ENCODE results near the gene IMMP2L. TPM values are rescaled to one million over a fixed set of nuclear protein-coding genes. Genes with fewer than 3 reads are reported as not detected.

IMMP2L gene
- total RNA-seq, 1 experiment from 2014 or later = 13.6 TPM

GRCh38 chr7:110870926-110871325 is 691.4 kb downstream of the IMMP2L start (continued):
- TF ChIP-seq, protein P1, sequence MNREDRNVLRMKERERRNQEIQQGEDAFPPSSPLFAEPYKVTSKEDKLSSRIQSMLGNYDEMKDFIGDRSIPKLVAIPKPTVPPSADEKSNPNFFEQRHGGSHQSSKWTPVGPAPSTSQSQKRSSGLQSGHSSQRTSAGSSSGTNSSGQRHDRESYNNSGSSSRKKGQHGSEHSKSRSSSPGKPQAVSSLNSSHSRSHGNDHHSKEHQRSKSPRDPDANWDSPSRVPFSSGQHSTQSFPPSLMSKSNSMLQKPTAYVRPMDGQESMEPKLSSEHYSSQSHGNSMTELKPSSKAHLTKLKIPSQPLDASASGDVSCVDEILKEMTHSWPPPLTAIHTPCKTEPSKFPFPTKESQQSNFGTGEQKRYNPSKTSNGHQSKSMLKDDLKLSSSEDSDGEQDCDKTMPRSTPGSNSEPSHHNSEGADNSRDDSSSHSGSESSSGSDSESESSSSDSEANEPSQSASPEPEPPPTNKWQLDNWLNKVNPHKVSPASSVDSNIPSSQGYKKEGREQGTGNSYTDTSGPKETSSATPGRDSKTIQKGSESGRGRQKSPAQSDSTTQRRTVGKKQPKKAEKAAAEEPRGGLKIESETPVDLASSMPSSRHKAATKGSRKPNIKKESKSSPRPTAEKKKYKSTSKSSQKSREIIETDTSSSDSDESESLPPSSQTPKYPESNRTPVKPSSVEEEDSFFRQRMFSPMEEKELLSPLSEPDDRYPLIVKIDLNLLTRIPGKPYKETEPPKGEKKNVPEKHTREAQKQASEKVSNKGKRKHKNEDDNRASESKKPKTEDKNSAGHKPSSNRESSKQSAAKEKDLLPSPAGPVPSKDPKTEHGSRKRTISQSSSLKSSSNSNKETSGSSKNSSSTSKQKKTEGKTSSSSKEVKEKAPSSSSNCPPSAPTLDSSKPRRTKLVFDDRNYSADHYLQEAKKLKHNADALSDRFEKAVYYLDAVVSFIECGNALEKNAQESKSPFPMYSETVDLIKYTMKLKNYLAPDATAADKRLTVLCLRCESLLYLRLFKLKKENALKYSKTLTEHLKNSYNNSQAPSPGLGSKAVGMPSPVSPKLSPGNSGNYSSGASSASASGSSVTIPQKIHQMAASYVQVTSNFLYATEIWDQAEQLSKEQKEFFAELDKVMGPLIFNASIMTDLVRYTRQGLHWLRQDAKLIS (CRISPR knock-in tag; IDR thresholded peaks at IDR 0.05; ENCODE audit: borderline replicate concordance) = no peak
- TF ChIP-seq USF2 (CRISPR knock-in tag; IDR thresholded peaks at IDR 0.05) = no peak
- no peak for TF ChIP-seq SMAD3 (CRISPR knock-in tag; IDR thresholded peaks at IDR 0.05; ENCODE audit: borderline replicate concordance)
- TF ChIP-seq JAZF1 (CRISPR knock-in tag; IDR thresholded peaks at IDR 0.05) = no peak
- no peak for TF ChIP-seq SMAD4 (CRISPR knock-in tag; IDR thresholded peaks at IDR 0.05)

- ATAC-seq = no peak
- CTCF ChIA-PET = no interaction called here
Observed at GRCh38 chr7:110868458-110868857, 693.8 kb downstream of the IMMP2L start.

More at GRCh38 chr7:110868458-110868857, 693.8 kb downstream of the IMMP2L start:
- POLR2A ChIA-PET = no interaction called here
- Mint-ChIP-seq H3K4me3 (no peak overlapping the region), H3K36me3 (peaks cover 9% of the 10 kb centered on the region; the same call in 1 of the 2 replicates), H3K4me1 (peaks cover 20% of the 10 kb centered on the region), H3K9me3 (0 out of 2 replicates have a peak, but pooled peaks cover 5% of the 10 kb centered on the region), H3K27me3 (ENCODE audit: low read depth) (no peaks in the 10 kb centered on the region), H3K27ac (no peak overlapping the region)
- no peak for TF ChIP-seq ATF6 (CRISPR knock-in tag; IDR thresholded peaks at IDR 0.05)
- TF ChIP-seq, protein P2, sequence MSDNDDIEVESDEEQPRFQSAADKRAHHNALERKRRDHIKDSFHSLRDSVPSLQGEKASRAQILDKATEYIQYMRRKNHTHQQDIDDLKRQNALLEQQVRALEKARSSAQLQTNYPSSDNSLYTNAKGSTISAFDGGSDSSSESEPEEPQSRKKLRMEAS (CRISPR knock-in tag; IDR thresholded peaks at IDR 0.05) = no peak
- no peak for TF ChIP-seq IRF1 (CRISPR knock-in tag; IDR thresholded peaks at IDR 0.05)
- no peak for TF ChIP-seq ZNF219 (CRISPR knock-in tag; IDR thresholded peaks at IDR 0.05; ENCODE audit: borderline replicate concordance)
- TF ChIP-seq MXD4 (CRISPR knock-in tag; IDR thresholded peaks at IDR 0.05; ENCODE audit: borderline replicate concordance) = no peak
- no peak for TF ChIP-seq SOX15 (CRISPR knock-in tag; IDR thresholded peaks at IDR 0.05)
- no peak for TF ChIP-seq ATF1 (CRISPR knock-in tag; IDR thresholded peaks at IDR 0.05)
- TF ChIP-seq CBFB (CRISPR knock-in tag; IDR thresholded peaks at IDR 0.05; ENCODE audit: low read depth) = no peak
- TF ChIP-seq FOXJ3 (CRISPR knock-in tag; IDR thresholded peaks at IDR 0.05; ENCODE audit: borderline replicate concordance) = no peak
- no peak for TF ChIP-seq CREB1 (CRISPR knock-in tag; IDR thresholded peaks at IDR 0.05)
- TF ChIP-seq TCF7 (CRISPR knock-in tag; IDR thresholded peaks at IDR 0.05; ENCODE audit: low read depth) = no peak
- TF ChIP-seq, protein P3, sequence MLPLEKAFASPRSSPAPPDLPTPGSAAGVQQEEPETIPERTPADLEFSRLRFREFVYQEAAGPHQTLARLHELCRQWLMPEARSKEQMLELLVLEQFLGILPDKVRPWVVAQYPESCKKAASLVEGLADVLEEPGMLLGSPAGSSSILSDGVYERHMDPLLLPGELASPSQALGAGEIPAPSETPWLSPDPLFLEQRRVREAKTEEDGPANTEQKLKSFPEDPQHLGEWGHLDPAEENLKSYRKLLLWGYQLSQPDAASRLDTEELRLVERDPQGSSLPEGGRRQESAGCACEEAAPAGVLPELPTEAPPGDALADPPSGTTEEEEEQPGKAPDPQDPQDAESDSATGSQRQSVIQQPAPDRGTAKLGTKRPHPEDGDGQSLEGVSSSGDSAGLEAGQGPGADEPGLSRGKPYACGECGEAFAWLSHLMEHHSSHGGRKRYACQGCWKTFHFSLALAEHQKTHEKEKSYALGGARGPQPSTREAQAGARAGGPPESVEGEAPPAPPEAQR (CRISPR knock-in tag; IDR thresholded peaks at IDR 0.05) = no peak
- no peak for TF ChIP-seq ZNF138 (CRISPR knock-in tag; conservative IDR thresholded peaks at IDR 0.05)
- TF ChIP-seq NFATC4 (CRISPR knock-in tag; IDR thresholded peaks at IDR 0.05) = no peak
- TF ChIP-seq FOXK1 (CRISPR knock-in tag; IDR thresholded peaks at IDR 0.05) = no peak
- TF ChIP-seq MYBL2 (CRISPR knock-in tag; IDR thresholded peaks at IDR 0.05) = no peak
- DNase-seq (ENCODE audit: low spot score) = no peak

All from WTC11 (cell line).